Colon (tissue), 2 donors: Measurements from ENCODE around the gene MPPED1.

Experiments
- FAIRE-seq: peaks from 2 replicates; lab custom pipeline; 2012; peaks lifted over from hg19 to GRCh38; lab: Jason Lieb, UNC
- donor health status: control.
- donor health status: control.

MPPED1 gene, protein sequence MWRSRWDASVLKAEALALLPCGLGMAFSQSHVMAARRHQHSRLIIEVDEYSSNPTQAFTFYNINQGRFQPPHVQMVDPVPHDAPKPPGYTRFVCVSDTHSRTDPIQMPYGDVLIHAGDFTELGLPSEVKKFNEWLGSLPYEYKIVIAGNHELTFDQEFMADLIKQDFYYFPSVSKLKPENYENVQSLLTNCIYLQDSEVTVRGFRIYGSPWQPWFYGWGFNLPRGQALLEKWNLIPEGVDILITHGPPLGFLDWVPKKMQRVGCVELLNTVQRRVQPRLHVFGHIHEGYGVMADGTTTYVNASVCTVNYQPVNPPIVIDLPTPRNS

GRCh38 chr22:43411869-43412807 lies at the start of gene MPPED1:
Gene MPPED1 (plus strand): TSS chr22:43412014. CDS start chr22:43424986, 12,972 bp downstream.
- FAIRE-seq, result no peak

DNA sequence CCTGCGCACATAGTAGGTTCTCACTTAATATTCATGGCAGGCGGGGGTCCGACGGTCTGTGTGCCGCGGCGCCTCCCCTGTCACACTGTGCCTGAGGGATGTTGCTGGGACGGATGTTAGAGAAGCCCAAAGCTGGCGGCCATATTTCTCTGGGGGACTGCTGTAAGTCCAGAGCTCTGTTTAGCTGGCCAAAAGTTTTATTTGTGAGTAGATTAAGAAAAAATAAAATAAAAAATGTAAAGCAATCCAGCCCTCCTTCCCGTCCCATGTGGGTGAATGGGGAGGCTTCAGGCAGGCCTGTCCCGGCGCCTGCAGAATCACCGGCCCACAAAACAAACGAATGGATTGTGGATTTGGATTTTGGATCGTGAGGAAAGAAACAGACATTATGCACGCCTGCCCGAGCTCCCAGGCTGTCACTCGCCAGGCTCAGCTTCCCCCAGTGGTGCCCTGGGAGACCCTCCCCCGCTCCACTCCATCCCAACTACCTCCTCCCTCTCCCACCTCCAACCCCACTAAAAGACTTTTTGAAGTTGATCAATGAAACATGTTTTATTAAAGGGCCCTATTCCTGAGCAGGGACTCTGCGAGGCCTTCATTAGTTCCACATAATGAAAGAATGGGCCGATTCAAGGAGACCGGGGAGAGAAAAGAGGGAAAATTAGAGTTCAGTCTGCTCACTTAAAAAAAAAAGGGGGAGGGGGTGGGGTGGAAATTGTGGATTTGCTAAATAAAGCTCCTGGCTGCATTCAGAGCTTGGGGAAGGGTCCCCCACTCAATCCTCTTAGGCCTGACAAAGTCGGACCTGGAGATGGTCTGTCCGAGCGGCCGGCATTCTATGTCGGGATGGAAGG lies 48.3 kb upstream of the MPPED1 start:
- no peak for FAIRE-seq

DNA sequence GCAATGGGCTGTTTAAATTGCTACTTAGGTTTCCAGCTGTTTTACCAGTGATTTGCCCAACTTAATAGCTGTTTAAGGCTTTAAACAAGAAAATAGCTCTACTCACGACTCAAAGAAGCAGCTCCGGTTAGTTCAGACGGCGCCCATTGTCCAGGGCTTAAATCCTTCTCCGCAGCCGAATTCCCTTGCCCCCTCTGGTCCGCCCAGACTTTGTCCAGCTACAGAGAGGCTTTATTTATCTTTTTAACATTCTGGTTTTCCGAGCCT lies 47.7 kb upstream of the MPPED1 start:
- no peak for FAIRE-seq

- no peak for FAIRE-seq
These were observed 45.9 kb upstream of the MPPED1 start for GRCh38 chr22:43365715-43366440.

- no peak for FAIRE-seq
These were observed 41.8 kb upstream of the MPPED1 start for GRCh38 chr22:43370036-43370435.

DNA sequence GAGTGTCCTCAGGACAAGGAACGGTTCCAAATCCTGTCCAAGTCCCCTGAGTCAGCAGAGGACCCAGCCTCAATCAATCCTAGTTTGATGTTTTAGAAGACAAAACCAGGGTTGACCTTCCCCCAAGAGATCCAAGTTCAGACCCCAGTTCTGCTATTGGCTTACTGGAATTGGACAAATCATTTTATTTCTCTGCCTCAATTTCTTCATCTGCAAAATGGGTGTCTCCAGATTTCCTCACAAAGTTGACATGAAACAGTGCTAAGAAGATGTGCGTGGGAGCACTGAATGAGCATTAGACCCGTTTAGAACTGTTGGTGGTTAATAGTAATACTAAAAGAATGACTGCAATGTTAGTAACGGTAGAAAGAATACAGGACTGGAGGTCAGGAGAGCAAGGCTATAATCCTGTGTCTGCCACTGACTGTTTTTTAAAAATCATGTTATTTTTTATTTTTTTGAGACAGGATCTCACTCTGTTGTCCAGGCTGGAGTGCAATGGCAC lies 35.8 kb upstream of the MPPED1 start:
- no peak for FAIRE-seq

- no peak for FAIRE-seq
These were observed 34.9 kb upstream of the MPPED1 start for GRCh38 chr22:43376765-43377547.

DNA sequence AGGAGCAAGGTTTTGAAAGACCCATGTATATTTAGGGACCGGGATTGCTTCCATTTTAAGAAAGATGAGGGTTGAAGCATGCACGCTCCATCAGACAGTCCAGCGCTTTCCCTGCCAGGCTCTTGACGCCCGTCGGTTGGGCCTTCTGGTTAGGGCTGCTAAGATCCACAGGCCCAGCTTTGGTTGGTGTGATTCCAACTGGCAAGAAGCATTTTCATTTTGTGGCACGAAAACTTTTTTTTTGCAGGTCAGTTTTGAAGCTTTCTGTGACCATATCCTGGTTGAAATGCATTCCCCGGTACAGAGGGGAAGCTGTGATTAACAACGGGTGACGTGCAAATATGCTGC lies 34.3 kb upstream of the MPPED1 start:
- FAIRE-seq, result no peak

GRCh38 chr22:43377896-43378704 lies 33.7 kb upstream of the MPPED1 start:
- FAIRE-seq, result no peak

DNA sequence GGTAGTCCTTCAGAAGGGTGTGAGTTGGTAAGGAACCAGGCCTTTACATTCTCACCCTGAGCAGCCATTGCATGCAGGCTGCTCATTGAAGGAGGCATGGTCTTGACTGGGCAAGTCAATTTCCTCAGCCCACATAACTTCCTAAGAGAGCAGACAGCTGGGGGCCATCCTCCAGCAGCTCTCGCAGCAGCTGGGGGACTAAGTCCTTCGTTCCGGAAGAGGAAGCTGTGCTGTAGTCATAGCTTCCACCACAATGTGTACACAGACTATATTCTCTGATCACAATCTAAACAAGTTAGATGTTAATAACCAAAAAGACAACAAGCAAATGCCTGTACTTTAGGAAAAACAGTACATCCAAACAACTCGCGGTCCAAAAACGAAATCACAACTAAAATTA lies 30.1 kb upstream of the MPPED1 start:
- FAIRE-seq, result no peak

DNA sequence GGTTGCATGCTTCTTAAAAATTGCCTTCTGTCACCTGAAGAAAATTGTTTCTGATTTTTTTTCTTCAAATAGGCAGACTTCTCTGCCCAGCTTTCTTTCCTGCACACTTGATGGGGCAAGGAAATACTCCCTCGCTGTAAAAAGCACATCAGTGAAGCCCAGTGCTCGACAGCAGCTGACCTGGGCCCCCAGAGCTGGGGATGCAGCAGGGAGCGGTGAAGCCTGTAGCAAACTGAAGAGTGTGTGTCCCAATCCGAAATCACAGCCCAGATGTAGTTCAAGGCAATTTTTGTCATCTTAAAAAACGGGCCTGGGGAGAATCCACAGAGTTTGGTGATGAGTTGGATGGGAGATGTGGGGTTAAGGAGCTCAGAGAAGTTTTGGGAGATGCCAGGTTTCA lies 27.0 kb upstream of the MPPED1 start:
- FAIRE-seq, result no peak

DNA sequence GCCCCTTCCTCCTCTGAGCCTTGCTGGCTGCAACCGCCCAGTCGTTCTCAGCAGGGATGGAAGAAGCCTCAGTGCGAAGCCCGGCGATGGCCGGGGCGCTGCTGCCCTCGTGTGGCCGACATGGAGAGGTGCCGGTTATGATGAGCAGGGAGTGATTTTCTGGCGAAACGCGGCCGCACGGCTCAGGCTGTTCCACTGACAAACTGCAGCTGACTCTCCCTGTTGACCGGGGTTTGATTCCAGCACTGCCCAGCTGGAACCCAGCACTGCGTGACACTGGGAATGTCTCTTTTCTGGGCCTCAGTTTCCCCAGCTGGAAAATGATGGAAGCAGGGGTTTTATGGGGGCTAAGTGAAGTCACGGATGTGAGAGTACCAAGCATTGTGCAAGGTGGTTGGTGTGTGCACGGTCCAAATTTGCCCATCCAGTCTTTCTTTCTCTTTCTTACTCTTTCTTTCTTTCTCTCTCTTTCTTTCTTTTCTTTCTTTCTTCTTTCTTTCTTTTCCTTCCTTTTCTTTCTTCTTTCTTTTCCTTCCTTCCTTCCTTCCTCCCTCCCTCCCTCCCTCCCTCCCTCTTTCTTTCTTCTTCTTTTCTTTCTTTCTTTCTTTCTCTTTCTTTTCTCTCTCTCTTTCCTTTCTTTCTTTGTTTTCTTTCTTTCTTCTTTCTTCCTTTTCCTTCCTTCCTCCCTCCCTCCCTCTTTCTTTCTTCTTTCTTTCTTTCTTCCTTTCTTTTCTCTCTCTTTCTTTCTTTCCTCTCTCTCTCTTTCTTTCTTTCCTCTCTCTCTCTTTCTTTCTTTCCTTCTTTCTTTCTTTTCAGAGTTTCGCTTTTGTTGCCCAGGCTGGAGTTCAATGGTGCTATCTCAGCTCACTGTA lies 25.8 kb upstream of the MPPED1 start:
- FAIRE-seq, result no peak

DNA sequence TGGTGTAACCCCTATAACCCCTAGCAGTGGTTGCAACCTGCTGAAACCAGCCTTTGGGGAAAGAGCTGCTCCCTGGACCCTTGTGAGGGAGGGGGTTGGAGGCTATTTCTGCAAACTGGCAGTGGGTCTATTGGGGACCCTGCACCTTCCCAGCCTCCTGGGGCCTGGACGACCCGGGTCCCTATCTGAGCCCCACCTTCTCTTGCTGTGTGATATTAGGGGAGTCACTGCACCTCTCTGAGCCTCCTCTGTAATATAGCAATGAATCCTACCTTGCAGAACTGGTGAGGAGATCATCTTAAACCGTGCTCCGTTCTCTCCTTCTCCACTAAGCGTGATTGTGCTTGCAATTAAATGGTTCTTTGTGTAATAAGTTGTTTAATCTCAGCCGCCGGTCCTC lies 24.0 kb upstream of the MPPED1 start:
- FAIRE-seq, result no peak

DNA sequence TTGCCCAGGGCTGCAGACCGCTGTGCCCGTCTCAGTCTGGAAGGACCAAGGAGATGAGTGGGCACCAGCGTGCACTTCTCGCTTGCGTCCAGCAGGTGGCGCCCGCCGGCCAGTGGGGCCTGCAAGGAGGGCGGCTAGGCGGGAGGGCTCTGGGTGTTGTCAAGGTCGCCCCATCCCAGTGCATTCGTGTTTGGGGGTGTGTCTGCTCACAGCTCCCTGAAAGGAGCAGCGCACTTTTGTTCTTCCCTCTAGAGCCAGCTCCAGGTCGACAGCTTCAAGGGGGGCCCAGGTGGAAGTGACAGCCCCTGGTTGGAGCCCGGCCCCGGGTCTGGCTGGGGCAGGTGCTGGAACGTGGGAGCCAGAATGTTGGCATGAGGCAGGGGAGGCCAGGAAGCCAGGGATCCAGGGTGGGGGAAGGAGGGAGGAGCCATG lies 23.4 kb upstream of the MPPED1 start:
- FAIRE-seq, result no peak

GRCh38 chr22:43389227-43389836 lies 22.5 kb upstream of the MPPED1 start:
- FAIRE-seq, result no peak

DNA sequence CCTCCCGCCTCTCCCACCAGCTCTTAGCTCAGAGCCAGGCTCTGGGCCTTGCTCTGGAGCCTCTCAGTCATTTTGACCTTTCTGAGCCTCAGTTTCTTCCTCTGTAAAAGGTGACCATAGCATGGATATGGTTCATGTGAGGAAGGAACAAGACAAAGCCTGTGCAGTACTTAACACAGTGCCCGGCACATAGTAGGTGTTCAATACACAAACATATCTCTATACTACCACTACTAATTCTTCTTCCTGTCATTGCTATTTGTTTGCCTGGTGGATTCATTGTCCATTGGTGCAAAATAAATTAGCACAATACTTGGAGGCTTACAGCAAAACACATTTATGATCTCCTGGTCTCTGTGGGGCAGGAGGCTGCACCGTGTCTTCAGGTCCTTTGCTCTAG lies 21.6 kb upstream of the MPPED1 start:
- FAIRE-seq, result no peak

DNA sequence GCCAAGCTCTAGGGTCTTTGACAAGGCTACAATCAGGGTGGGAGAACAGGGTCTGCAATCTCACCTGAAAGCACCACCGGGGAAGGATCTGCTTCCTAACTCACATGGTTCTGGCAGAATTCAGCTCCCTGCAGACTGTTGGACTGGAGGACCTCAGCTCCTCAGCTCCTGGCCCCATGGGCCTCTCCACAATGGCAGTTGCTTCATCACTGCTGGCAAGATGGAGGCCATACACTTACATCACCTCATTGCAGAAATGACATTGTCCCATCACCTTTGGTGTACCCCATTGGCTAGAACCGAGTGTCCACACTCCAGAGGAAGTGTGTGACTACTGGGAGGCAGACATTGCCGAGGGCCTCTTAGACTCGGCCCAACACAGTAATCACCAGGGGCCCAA lies 20.9 kb upstream of the MPPED1 start:
- FAIRE-seq, result no peak

DNA sequence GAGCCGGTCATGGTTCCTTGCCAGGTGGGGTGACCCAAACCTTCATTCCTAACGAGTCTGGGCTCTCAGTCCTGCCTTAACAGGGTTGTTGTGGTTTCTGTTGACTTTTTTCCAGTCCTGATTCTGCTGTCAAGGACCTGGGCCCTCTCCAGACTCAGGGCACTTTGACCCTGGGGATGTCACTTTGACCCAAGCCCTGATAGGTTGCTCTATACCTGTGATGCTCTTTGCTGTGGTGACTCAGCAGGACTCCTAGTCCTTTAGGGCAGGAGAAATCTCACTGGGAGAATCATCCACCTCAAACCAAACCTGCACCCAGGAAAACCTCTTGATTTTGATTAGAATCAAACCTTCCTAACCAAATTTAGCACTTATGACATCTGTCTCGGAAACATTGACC lies 20.5 kb upstream of the MPPED1 start:
- FAIRE-seq, result no peak
